GM18498 (cell line): ENCODE results near the gene FBXL7.
"Not testable (repeated sequence)": the region's sequence is repeated elsewhere in the genome, so short reads cannot be mapped to it uniquely, and the experiment has no call there.

Experiments
- ATAC-seq: cut with Tn5 transposase; IDR thresholded peaks from one replicate; pipeline ENCODE4 v1.9.1; 2021; ENCODE audit warnings: mild to moderate bottlenecking, moderate library complexity; ENCODE audit not compliant: unreplicated experiment

Gene FBXL7

GRCh38 chr5:15852949-15853348, 353.0 kb downstream of the FBXL7 start:
- no peak for ATAC-seq

GRCh38 chr5:15858326-15858725, 358.3 kb downstream of the FBXL7 start:
- ATAC-seq, result no peak

- ATAC-seq, result no peak
These were observed 364.7 kb downstream of the FBXL7 start for GRCh38 chr5:15864536-15865215.

GRCh38 chr5:15872259-15872658, 372.3 kb downstream of the FBXL7 start:
- not testable (repeated sequence) for ATAC-seq

GRCh38 chr5:15877914-15878313, 377.9 kb downstream of the FBXL7 start:
- ATAC-seq, result no peak

- no peak for ATAC-seq
These were observed 380.2 kb downstream of the FBXL7 start for GRCh38 chr5:15880201-15880600.

GRCh38 chr5:15885156-15885555, 385.2 kb downstream of the FBXL7 start:
- no peak for ATAC-seq

- ATAC-seq, result no peak
These were observed 386.2 kb downstream of the FBXL7 start for GRCh38 chr5:15886156-15886555.

- ATAC-seq, result no peak
These were observed 387.1 kb downstream of the FBXL7 start for GRCh38 chr5:15887093-15887492.

GRCh38 chr5:15889001-15889400, 389.0 kb downstream of the FBXL7 start:
- no peak for ATAC-seq

- no peak for ATAC-seq
These were observed 393.9 kb downstream of the FBXL7 start for GRCh38 chr5:15893866-15894265.

- ATAC-seq, result no peak
These were observed 397.7 kb downstream of the FBXL7 start for GRCh38 chr5:15897656-15898055.

- ATAC-seq, result no peak
These were observed 398.7 kb downstream of the FBXL7 start for GRCh38 chr5:15898641-15899040.

GRCh38 chr5:15899481-15899880, 399.5 kb downstream of the FBXL7 start:
- ATAC-seq, result no peak

- no peak for ATAC-seq
These were observed 401.2 kb downstream of the FBXL7 start for GRCh38 chr5:15901151-15901550.

- no peak for ATAC-seq
These were observed 402.1 kb downstream of the FBXL7 start for GRCh38 chr5:15902066-15902465.

GRCh38 chr5:15904899-15905830, 405.2 kb downstream of the FBXL7 start:
- no peak for ATAC-seq

- ATAC-seq, result no peak
These were observed 414.7 kb downstream of the FBXL7 start for GRCh38 chr5:15914638-15915037.

- no peak for ATAC-seq
These were observed 426.6 kb downstream of the FBXL7 start for GRCh38 chr5:15926586-15926985.

GRCh38 chr5:15927710-15928380, 427.9 kb downstream of the FBXL7 start:
- ATAC-seq, result no peak

GRCh38 chr5:15929611-15930263, 429.8 kb downstream of the FBXL7 start:
- ATAC-seq, result no peak
